Measurements from ENCODE around the gene SCN7A. TPM values are rescaled to one million over a fixed set of nuclear protein-coding genes. Genes with fewer than 3 reads are reported as not detected.
A peak's percentile ranks its signal among the peaks of the same experiment; 100 is the strongest.

The SCN7A gene
- polyA plus RNA-seq, 1 donor (not counting 4 experiments of a cell fraction or from before 2014, with no cell fraction given), result not detected

DNA sequence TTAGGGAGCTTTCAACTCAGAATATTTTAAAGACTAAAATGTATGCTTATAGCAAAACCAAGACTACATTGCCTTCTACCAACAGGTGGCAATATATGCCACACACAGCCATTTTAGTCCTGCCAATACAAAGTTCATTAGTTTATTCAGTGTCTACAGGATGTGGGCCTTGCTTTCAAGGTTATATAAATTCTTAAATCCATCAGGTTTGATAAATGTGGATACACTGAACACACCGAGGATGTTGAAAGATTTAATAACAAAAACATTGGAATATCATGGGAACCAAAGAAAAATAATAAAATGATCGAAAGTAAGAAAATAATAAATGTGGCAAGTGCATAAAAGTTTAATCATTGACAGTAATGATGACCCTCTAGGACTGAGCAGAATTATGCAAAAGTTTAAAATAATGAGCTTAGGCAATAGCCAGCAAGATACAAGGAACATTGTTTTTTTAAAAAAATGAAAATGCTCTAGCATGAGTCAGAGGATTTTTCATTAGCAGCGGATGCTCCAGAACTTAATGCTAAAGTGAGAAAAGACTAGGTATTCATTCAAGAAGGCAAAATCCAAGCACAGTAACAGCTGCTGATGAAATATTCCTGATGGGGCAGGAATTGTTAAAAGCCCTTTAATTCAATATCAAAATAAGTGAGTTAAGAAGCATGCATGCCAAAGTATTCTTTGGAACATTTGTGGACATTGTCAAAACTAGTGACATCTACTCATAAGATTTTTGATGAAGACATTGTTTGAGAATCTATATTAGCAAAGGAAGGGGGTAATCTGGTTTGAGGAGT is 132.5 kb downstream of the SCN7A start:
- no peaks in the 10 kb centered on the region for H3K9me1 ChIP-seq (ENCODE audit: control insufficient read depth, extremely low read depth, insufficient read depth, low read length)
- no peaks in the 10 kb centered on the region for H4K20me1 ChIP-seq (ENCODE audit: control insufficient read depth, extremely low read depth, insufficient read depth, low read length)
- no peak overlapping the region for H3K4me2 ChIP-seq (ENCODE audit: control insufficient read depth, extremely low read depth, insufficient read depth, low read depth, low read length)
- TF ChIP-seq EZH2 (IDR thresholded peaks at IDR 0.05; ENCODE audit: low read length) (no peak), CTCF (optimal IDR thresholded peaks at IDR 0.05 in 1 of 3, IDR thresholded peaks at IDR 0.05 in 1 of 3, conservative IDR thresholded peaks at IDR 0.05 in 1 of 3; ENCODE audit: extremely low read depth in 1 of 3, insufficient read depth in 2 of 3, low read length in 3 of 3) (peak in 2 of 3 experiments; percentile 42 to 46)
- DNase-seq (ENCODE audit: low read depth, low spot score), result no peak
- no peak overlapping the region for H2AFZ ChIP-seq (ENCODE audit: control insufficient read depth, low read length)
- H3K79me2 ChIP-seq (ENCODE audit: control insufficient read depth, insufficient read depth, low read length), result no peaks in the 10 kb centered on the region
- dilution Hi-C loops (cut with MboI; ENCODE audit: extremely low pct_ligation_motif_present, low sequenced_read_pairs), result no loop called here
- no peaks in the 10 kb centered on the region for H3K9me3 ChIP-seq (ENCODE audit: control insufficient read depth, low read depth, low read length)
- H3K36me3 ChIP-seq (ENCODE audit: control insufficient read depth in 2 of 2, extremely low read depth in 1 of 2, insufficient read depth in 2 of 2, low read length in 2 of 2), result no peaks in the 10 kb centered on the region
- H3K27me3 ChIP-seq (ENCODE audit: control insufficient read depth, extremely low read depth, insufficient read depth, low read length), result no peaks in the 10 kb centered on the region
- H3K9ac ChIP-seq (ENCODE audit: control insufficient read depth, extremely low read depth, insufficient read depth, low read length), result no peak overlapping the region
- H3K4me3 ChIP-seq (ENCODE audit: control insufficient read depth in 2 of 3, extremely low read depth in 1 of 3, insufficient read depth in 2 of 3, low read depth in 1 of 3, low read length in 3 of 3), result no peak overlapping the region
- peak; percentile 13 for FAIRE-seq
- H3K27ac ChIP-seq (ENCODE audit: control insufficient read depth, insufficient read depth, low read length), result no peak overlapping the region
- H3K4me1 ChIP-seq (ENCODE audit: control insufficient read depth, extremely low read depth, insufficient read depth, low read length), result no peaks in the 10 kb centered on the region

GRCh38 chr2:166360906-166361305 is 133.1 kb downstream of the SCN7A start:
- H3K4me2 ChIP-seq (ENCODE audit: control insufficient read depth, extremely low read depth, insufficient read depth, low read depth, low read length), result no peak overlapping the region
- FAIRE-seq (no peak), DNase-seq (ENCODE audit: low read depth, low spot score) (no peak)
- no peaks in the 10 kb centered on the region for H3K36me3 ChIP-seq (ENCODE audit: control insufficient read depth in 2 of 2, extremely low read depth in 1 of 2, insufficient read depth in 2 of 2, low read length in 2 of 2)
- H4K20me1 ChIP-seq (ENCODE audit: control insufficient read depth, extremely low read depth, insufficient read depth, low read length), result no peaks in the 10 kb centered on the region
- no peak overlapping the region for H3K9ac ChIP-seq (ENCODE audit: control insufficient read depth, extremely low read depth, insufficient read depth, low read length)
- no peaks in the 10 kb centered on the region for H3K4me1 ChIP-seq (ENCODE audit: control insufficient read depth, extremely low read depth, insufficient read depth, low read length)
- H3K79me2 ChIP-seq (ENCODE audit: control insufficient read depth, insufficient read depth, low read length), result no peaks in the 10 kb centered on the region
- no peak for TF ChIP-seq CTCF (optimal IDR thresholded peaks at IDR 0.05 in 1 of 3, IDR thresholded peaks at IDR 0.05 in 1 of 3, conservative IDR thresholded peaks at IDR 0.05 in 1 of 3; ENCODE audit: extremely low read depth in 1 of 3, insufficient read depth in 2 of 3, low read length in 3 of 3)
- no peak for TF ChIP-seq EZH2 (IDR thresholded peaks at IDR 0.05; ENCODE audit: low read length)
- dilution Hi-C loops (cut with MboI; ENCODE audit: extremely low pct_ligation_motif_present, low sequenced_read_pairs), result no loop called here
- no peaks in the 10 kb centered on the region for H3K9me1 ChIP-seq (ENCODE audit: control insufficient read depth, extremely low read depth, insufficient read depth, low read length)
- no peak overlapping the region for H3K4me3 ChIP-seq (ENCODE audit: control insufficient read depth in 2 of 3, extremely low read depth in 1 of 3, insufficient read depth in 2 of 3, low read depth in 1 of 3, low read length in 3 of 3)
- H3K9me3 ChIP-seq (ENCODE audit: control insufficient read depth, low read depth, low read length), result no peaks in the 10 kb centered on the region
- H3K27ac ChIP-seq (ENCODE audit: control insufficient read depth, insufficient read depth, low read length), result no peak overlapping the region
- no peaks in the 10 kb centered on the region for H3K27me3 ChIP-seq (ENCODE audit: control insufficient read depth, extremely low read depth, insufficient read depth, low read length)
- H2AFZ ChIP-seq (ENCODE audit: control insufficient read depth, low read length), result no peak overlapping the region
